ENCODE measurements around the gene POLR2H. TPM values are rescaled to one million over a fixed set of nuclear protein-coding genes. Genes with fewer than 3 reads are reported as not detected.

POLR2H gene
- total RNA-seq: 57.0 and 86.0 TPM in 2 replicates

DNA sequence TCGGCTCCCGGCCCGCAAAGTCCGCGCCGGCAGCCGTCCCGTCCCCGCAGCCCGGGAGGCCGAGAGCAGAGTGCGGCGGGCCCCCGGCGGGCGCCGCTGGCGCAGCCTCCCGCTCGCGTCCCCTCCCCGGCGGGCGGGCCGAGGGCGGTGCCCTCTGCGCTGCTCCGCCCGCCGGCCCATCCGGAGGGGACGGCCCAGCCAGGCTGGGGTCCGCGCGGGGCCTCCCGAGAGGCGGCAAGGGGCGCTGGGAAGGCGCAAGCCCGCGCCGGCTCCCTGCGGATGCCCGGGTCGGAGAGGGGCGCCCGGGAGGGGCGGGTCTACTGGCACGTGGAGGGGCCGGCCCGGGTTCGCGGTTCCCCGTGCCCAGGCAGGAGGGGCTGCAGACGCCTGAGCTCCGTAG is at the start of gene POLR2H, which contains the start of gene CLCN2:
POLR2H (plus strand) TSS at position 179 of the 400 bp plus-strand sequence. CDS start 1,783 bp downstream, outside the sequence.
CLCN2 (minus strand) TSS at position 74 of the 400 bp plus-strand sequence. CDS start 126 bp downstream, outside the sequence.

DNA sequence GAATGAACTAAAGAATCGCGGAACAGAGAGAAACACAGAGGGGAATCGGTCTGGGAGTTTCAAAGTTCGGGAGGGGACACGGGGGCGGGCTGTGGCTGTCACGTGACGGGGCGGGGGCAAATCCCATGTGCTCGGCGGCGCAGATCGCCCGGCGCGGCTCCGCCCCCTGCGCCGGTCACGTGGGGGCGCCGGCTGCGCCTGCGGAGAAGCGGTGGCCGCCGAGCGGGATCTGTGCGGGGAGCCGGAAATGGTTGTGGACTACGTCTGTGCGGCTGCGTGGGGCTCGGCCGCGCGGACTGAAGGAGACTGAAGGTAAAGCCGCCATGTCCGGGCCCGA is 47.2 kb upstream of the POLR2H start, which contains the start of gene EIF4G1:
EIF4G1 (plus strand) TSS at position 244 of the 337 bp plus-strand sequence. CDS start 1,191 bp downstream, outside the sequence.

DNA sequence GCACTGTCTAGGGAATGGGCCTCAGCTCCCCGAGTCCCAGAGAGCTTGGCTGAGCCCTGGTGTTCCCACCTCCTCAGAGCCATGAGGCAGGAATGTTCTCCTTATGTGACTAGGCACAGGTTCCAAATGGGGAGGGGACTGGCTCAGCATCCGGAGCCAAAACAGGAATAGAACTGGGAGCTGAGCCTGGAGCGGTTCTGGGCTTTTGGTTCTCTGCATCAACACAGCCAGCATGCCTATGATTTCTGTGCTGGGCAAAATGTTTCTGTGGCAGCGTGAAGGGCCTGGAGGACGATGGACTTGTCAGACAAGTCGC is 24.2 kb upstream of the POLR2H start, which contains the start of gene FAM131A:
FAM131A (plus strand) TSS at position 202 of the 316 bp plus-strand sequence; CDS start at position 233, 31 bp downstream.

GRCh38 chr3:184377882-184378445 is 16.5 kb downstream of the POLR2H start, which contains the start of gene THPO:
THPO (minus strand) TSS chr3:184378207; CDS start chr3:184376259, 1,948 bp downstream.

DNA sequence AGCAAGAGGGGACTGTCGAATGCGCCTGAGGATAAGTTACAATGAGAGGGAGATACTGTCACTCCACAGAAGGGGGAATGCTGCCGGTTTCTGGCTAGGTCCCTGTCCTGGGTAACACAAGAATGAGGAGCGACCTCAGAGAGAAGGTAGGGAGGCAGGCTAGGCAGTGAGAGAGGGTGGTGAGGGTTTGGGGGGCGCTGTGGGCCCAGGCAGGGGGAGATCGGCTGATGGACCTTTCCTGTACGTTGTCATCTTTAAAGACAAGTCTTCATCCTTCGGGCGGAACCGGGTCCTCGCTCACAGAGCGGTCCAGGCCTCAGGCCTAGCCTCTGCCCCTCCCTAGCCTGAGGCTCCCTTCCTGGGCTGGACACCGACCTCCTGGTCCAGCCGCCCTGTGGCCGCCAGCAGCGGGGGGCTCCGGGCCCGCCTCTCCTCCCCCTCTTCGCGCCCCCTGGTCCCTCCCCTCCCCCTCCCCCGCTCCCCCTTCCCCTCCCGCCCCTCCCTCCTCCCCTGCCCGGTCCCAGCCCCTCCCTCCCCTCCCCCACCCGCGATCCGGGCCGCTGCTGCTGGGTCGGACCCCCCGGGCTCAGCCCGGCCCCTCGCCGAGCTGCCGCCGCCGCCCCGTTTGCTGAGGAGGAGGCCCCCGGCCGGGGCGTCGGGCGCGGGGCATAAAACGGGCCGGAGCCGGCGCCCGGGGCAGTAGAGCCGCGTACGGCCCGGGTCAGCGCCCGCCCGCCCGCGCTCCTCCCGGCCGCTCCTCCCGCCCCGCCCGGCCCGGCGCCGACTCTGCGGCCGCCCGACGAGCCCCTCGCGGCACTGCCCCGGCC is 18.1 kb downstream of the POLR2H start, which contains the start of gene CHRD:
CHRD (plus strand) TSS at position 697 of the 827 bp plus-strand sequence. CDS start 265 bp downstream, outside the sequence.

Small RNA genes lying within 50 kb of the gene (small RNA-seq; reads per million reads assigned to genes)
- gene SNORD66: 907 reads per million, percentile 99 among the genes with 10 or more reads in this experiment

Other genes starting within 250 kb of the POLR2H start
- gene EIF2B5, start 226.4 kb upstream of the POLR2H start, total RNA-seq: 26.8 and 27.6 TPM in 2 replicates
- 23.5 and 27.4 TPM in 2 replicates for gene DVL3, start 206.3 kb upstream of the POLR2H start, total RNA-seq
- gene AP2M1, start 186.9 kb upstream of the POLR2H start, total RNA-seq: 386 and 454 TPM in 2 replicates
- gene ABCF3, start 175.5 kb upstream of the POLR2H start, total RNA-seq: 34.4 and 35.1 TPM in 2 replicates
- not detected in 2 replicates for gene VWA5B2, start 132.1 kb upstream of the POLR2H start, total RNA-seq
- gene ALG3, start 112.7 kb upstream of the POLR2H start, total RNA-seq: 26.4 and 30.1 TPM in 2 replicates
- 2.0 and 2.4 TPM in 2 replicates for gene EEF1AKMT4, start 112.0 kb upstream of the POLR2H start, total RNA-seq
- gene CAMK2N2, start 100.2 kb upstream of the POLR2H start, total RNA-seq: not detected in 2 replicates
- gene ECE2, start 85.7 kb upstream of the POLR2H start, total RNA-seq: not detected in 2 replicates
- gene PSMD2, start 62.5 kb upstream of the POLR2H start, total RNA-seq: 218 and 257 TPM in 2 replicates
- gene EIF4G1, start 47.1 kb upstream of the POLR2H start, total RNA-seq: 233 TPM in 2 replicates
- 13.1 and 14.9 TPM in 2 replicates for gene FAM131A, start 24.1 kb upstream of the POLR2H start, total RNA-seq
- 3.1 and 4.6 TPM in 2 replicates for gene CLCN2, start 105 bp upstream of the POLR2H start, total RNA-seq
- 0.76 and 0.78 TPM in 2 replicates for gene THPO, start 16.5 kb downstream of the POLR2H start, total RNA-seq
- 1.7 and 4.7 TPM in 2 replicates for gene CHRD, start 18.3 kb downstream of the POLR2H start, total RNA-seq
- gene EPHB3, start 200.1 kb downstream of the POLR2H start, total RNA-seq: 8.5 and 10.1 TPM in 2 replicates

Data from articular chondrocyte of knee joint (primary cell).